Stimulated activated naive CD8-positive, alpha-beta T cell treated with anti-CD3 and anti-CD28 coated beads, Interleukin-15, amount 100 ng/mL, for 72 hours (primary cell): ENCODE data around the gene PPM1G.
A peak's percentile ranks its signal among the peaks of the same experiment; 100 is the strongest.

Experiments
- ATAC-seq: fragments of 150-1000 bp; cut with Tn5 transposase; 2 replicates; pipeline ENCODE4 v1.10.0; 2021; ENCODE audit warnings: mild to moderate bottlenecking, moderate library complexity
- DNase-seq, 2 donors: peaks; one replicate each; pipeline ENCODE4 v3.0.0; 2021 to 2022
- H3K27ac Mint-ChIP-seq, 2 donors: one replicate each; pipeline ENCODE4 v1.8.0; 2022; ENCODE audit warnings: mild to moderate bottlenecking in 2 of 2, mixed read lengths in 2 of 2, moderate library complexity in 2 of 2
- H3K27me3 Mint-ChIP-seq: one replicate; pipeline ENCODE4 v1.8.0; 2022; ENCODE audit warnings: mixed read lengths
- H3K4me1 Mint-ChIP-seq: one replicate; pipeline ENCODE4 v1.8.0; 2022; ENCODE audit warnings: mild to moderate bottlenecking, mixed read lengths
- H3K4me3 Mint-ChIP-seq, 2 donors: one replicate each; pipeline ENCODE4 v1.8.0; 2022; ENCODE audit warnings: mild to moderate bottlenecking in 2 of 2, mixed read lengths in 2 of 2, moderate library complexity in 1 of 2
- H3K9me3 Mint-ChIP-seq, 2 donors: one replicate each; pipeline ENCODE4 v1.8.0; 2022; ENCODE audit warnings: mixed read lengths in 2 of 2

Gene PPM1G

DNA sequence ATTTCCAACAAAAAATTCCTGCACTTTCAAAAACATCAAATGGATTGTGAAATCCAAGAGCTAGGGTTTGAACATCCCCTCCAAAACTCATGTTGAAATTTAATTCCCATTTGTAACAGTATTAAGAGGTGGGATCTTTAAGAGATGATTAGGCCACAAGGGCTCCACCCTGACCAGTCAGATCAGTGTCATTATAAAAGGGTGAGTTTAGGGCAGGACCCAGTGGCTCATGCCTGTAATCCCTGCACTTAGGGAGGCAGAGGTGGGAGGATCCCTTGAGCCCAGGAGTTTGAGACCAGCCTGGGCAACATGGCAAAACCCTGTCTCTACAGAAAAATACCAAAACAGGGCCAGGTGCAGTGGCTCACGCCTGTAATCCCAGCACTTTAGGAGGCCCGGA lies 61.8 kb downstream of the PPM1G start:
- peak overlapping the region in 1 of 2 donors; percentile 12 for H3K4me3 Mint-ChIP-seq
- peaks cover 44% of the 10 kb centered on the region for H3K4me1 Mint-ChIP-seq
- ATAC-seq, result no peak

DNA sequence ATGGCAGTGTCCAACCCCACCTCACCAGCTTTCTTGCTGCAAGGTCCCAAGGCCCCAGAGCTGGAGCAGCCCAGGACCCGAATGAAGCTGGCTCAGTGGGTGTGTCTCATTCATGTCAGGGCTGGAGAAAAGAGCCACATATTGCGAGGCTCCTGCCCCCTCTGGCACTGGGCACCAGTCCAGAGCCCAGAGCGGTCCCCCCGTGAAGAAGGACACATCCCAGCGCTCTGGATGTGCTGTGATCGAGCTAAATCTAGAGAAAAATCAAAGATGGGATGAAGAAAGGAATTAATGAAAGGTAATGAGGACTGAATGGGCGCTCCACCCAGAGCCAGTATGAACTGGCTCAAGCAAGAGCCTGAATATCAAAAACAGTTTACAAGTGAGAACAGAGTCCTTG lies 73.2 kb downstream of the PPM1G start:
- Mint-ChIP-seq H3K27me3 (no peaks in the 10 kb centered on the region), H3K27ac (peak overlapping the region in 1 of 2 donors; percentile 61), H3K4me3 (no peak overlapping the region), H3K9me3 (no peaks in the 10 kb centered on the region), H3K4me1 (no peaks in the 10 kb centered on the region)
- DNase-seq (no peak), ATAC-seq (no peak)

More for the DNA sequence above, 61.8 kb downstream of the PPM1G start:
- no peaks in the 10 kb centered on the region for H3K27me3 Mint-ChIP-seq
- no peak overlapping the region for H3K27ac Mint-ChIP-seq
- H3K9me3 Mint-ChIP-seq, result no peaks in the 10 kb centered on the region
- DNase-seq, result no peak

DNA sequence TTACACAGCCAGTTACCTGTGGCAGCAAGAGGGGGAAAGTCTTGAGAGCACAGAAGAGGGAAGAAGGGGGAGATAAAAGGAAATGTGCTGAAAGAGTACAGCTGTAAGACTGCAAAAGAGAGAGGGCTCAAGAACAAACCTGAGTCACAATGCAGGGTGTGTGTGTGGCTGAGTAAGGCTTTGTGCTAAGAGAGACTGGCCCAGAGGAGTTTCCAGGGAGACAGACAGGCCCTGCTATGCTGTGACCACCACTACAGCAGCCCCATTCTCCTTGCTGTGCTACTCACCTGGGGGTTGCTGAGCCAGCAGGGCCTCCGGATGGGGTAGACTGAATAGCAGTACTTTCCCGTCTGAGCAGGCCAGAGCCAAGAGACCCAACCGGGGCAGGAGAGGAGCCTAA lies 74.1 kb downstream of the PPM1G start:
- ATAC-seq (no peak), DNase-seq (no peak)
- Mint-ChIP-seq H3K4me3 (no peak overlapping the region), H3K27me3 (no peaks in the 10 kb centered on the region), H3K4me1 (no peaks in the 10 kb centered on the region), H3K27ac (peak overlapping the region in 1 of 2 donors; percentile 8), H3K9me3 (no peaks in the 10 kb centered on the region)
